ENCODE measurements around the gene CFAP77.

DNA sequence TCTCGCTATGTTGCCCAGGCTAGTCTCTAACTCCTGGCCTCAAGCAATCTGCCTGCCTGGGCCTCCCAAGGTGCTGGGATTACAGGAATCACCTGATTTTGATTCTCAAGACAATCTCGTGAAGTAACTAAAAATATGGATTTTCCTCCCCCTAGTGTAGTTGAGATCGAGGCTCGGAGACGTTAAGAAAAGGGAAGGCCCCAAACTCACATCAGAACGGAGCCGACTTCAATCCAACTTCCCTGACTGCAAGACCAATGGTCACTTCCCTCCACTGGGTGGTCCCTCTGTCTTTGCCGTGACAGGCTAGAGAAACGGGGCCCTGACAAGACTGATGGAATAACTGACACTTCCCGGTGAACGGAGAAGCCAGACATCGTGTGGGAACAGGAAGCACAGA is 200.7 kb downstream of the CFAP77 start:
- TF ChIP-seq, protein P1, sequence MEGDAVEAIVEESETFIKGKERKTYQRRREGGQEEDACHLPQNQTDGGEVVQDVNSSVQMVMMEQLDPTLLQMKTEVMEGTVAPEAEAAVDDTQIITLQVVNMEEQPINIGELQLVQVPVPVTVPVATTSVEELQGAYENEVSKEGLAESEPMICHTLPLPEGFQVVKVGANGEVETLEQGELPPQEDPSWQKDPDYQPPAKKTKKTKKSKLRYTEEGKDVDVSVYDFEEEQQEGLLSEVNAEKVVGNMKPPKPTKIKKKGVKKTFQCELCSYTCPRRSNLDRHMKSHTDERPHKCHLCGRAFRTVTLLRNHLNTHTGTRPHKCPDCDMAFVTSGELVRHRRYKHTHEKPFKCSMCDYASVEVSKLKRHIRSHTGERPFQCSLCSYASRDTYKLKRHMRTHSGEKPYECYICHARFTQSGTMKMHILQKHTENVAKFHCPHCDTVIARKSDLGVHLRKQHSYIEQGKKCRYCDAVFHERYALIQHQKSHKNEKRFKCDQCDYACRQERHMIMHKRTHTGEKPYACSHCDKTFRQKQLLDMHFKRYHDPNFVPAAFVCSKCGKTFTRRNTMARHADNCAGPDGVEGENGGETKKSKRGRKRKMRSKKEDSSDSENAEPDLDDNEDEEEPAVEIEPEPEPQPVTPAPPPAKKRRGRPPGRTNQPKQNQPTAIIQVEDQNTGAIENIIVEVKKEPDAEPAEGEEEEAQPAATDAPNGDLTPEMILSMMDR (IDR thresholded peaks at IDR 0.05; ENCODE audit: insufficient read depth, low read length, poor library complexity, severe bottlenecking): no peak
- TF ChIP-seq EZH2phosphoT487 (conservative IDR thresholded peaks at IDR 0.05; ENCODE audit: low read length): no peak

Measured in SU-DHL-6 (cell line).